Keratinocyte (primary cell): ENCODE results near the gene RAB4A. TPM values are rescaled to one million over a fixed set of nuclear protein-coding genes. Genes with fewer than 3 reads are reported as not detected.
A peak's percentile ranks its signal among the peaks of the same experiment; 100 is the strongest.

Experiments used
- DNase-seq: peaks from one replicate; pipeline ENCODE4 v3.0.0-alpha.2; 2011; ENCODE audit warnings: low read depth, missing footprints, low spot score
- FAIRE-seq: peaks from 2 replicates; lab custom pipeline; 2011; peaks lifted over from hg19 to GRCh38; lab: Jason Lieb, UNC
- H2AFZ ChIP-seq: 2 replicates; pipeline ENCODE4 v1.6.0; 2012; ENCODE audit warnings: low read length, control low read depth, inconsistent platforms; ENCODE audit not compliant: control insufficient read depth
- H3K27ac ChIP-seq: 2 replicates; pipeline ENCODE4 v1.5.1; 2011; ENCODE audit warnings: low read length; ENCODE audit not compliant: control insufficient read depth, insufficient read depth
- H3K27me3 ChIP-seq: 3 replicates; pipeline ENCODE4 v1.6.0; 2011; ENCODE audit warnings: low read length; ENCODE audit not compliant: control insufficient read depth, insufficient read depth; ENCODE audit errors: extremely low read depth
- H3K36me3 ChIP-seq, 2 experiments: 2 replicates in 1 of 2; 3 replicates in 1 of 2; pipeline ENCODE4 v1.5.1; 2011; ENCODE audit warnings: low read length in 2 of 2, mild to moderate bottlenecking in 1 of 2; ENCODE audit not compliant: control insufficient read depth in 2 of 2, insufficient read depth in 2 of 2; ENCODE audit errors: extremely low read depth in 1 of 2
- H3K4me1 ChIP-seq: 3 replicates; pipeline ENCODE4 v1.5.1; 2011; ENCODE audit warnings: low read length; ENCODE audit not compliant: control insufficient read depth, insufficient read depth; ENCODE audit errors: extremely low read depth
- H3K4me2 ChIP-seq: 3 replicates; pipeline ENCODE4 v1.6.0; 2011; ENCODE audit warnings: low read depth, low read length; ENCODE audit not compliant: control insufficient read depth, insufficient read depth; ENCODE audit errors: extremely low read depth
- H3K4me3 ChIP-seq, 3 experiments: fragments of 200-600 bp in 1 of 3; sonication (generic) in 1 of 3; 2 replicates in 2 of 3; 3 replicates in 1 of 3; pipeline ENCODE4 v1.5.1; 2011 to 2016; ENCODE audit warnings: low read length in 3 of 3, mild to moderate bottlenecking in 3 of 3, control low read depth in 2 of 3, inconsistent platforms in 1 of 3, low read depth in 1 of 3, mixed read lengths in 1 of 3, mixed run types in 1 of 3, moderate library complexity in 1 of 3; ENCODE audit not compliant: control insufficient read depth in 2 of 3, insufficient read depth in 2 of 3; ENCODE audit errors: extremely low read depth in 1 of 3
- H3K79me2 ChIP-seq: 2 replicates; pipeline ENCODE4 v1.6.0; 2012; ENCODE audit warnings: low read length; ENCODE audit not compliant: control insufficient read depth, insufficient read depth
- H3K9ac ChIP-seq: 3 replicates; pipeline ENCODE4 v1.6.0; 2011; ENCODE audit warnings: low read length; ENCODE audit not compliant: control insufficient read depth, insufficient read depth; ENCODE audit errors: extremely low read depth
- H3K9me1 ChIP-seq: 3 replicates; pipeline ENCODE4 v1.6.0; 2011; ENCODE audit warnings: low read length; ENCODE audit not compliant: control insufficient read depth, insufficient read depth; ENCODE audit errors: extremely low read depth
- H3K9me3 ChIP-seq: 2 replicates; pipeline ENCODE4 v1.5.1; 2012; ENCODE audit warnings: low read depth, low read length; ENCODE audit not compliant: control insufficient read depth
- H4K20me1 ChIP-seq: 3 replicates; pipeline ENCODE4 v1.6.0; 2011; ENCODE audit warnings: low read length; ENCODE audit not compliant: control insufficient read depth, insufficient read depth; ENCODE audit errors: extremely low read depth
- CTCF ChIP-seq, 3 experiments: IDR thresholded peaks in 1 of 3; conservative IDR thresholded peaks in 1 of 3; optimal IDR thresholded peaks in 1 of 3; 2 replicates in 2 of 3; 3 replicates in 1 of 3; pipeline versions ENCODE3 to v1.5.1; 2011; ENCODE audit warnings: low read length in 3 of 3, mild to moderate bottlenecking in 3 of 3, moderate library complexity in 2 of 3, control low read depth in 1 of 3, inconsistent platforms in 1 of 3; ENCODE audit not compliant: insufficient read depth in 2 of 3; ENCODE audit errors: extremely low read depth in 1 of 3
- EZH2 ChIP-seq: IDR thresholded peaks from one replicate; pipeline ENCODE4 v1.6.1; 2012; ENCODE audit warnings: inconsistent platforms, mild to moderate bottlenecking, low read length, moderate library complexity
- dilution Hi-C: fragments of 300-500 bp; cut with MboI; formaldehyde crosslinking; loops from one replicate; pipeline ENCODE4 v1.7.0; 2020; ENCODE audit warnings: low sequenced_read_pairs; ENCODE audit not compliant: extremely low pct_ligation_motif_present
- polyA plus RNA-seq, 5 experiments: library from polyadenylated mRNA; depleted of rRNA in 3 of 5; stranded (reverse) in 3 of 5; stranded (forward) in 1 of 5; unstranded in 1 of 5; fragments of >200 nt; gene quantifications; 1 replicate in 1 of 5; 2 replicates in 3 of 5; 3 replicates in 1 of 5; pipeline versions ENCODE4 v1.2.1 to v1.2.3, GENCODE V29; 2011 to 2012; ENCODE audit warnings: missing spikeins in 2 of 5, low read depth in 1 of 5, low replicate concordance in 1 of 5

Gene RAB4A
- polyA plus RNA-seq, 1 donor (not counting 4 experiments of a cell fraction or from before 2014, with no cell fraction given): 54.7 TPM

- dilution Hi-C loops: no loop called here
- Histone ChIP-seq H3K36me3 (no peaks in the 10 kb centered on the region), H2AFZ (no peak overlapping the region), H3K9me1 (no peaks in the 10 kb centered on the region), H3K4me2 (peak overlapping the region; percentile 76), H4K20me1 (no peaks in the 10 kb centered on the region), H3K4me1 (peaks cover 39% of the 10 kb centered on the region), H3K4me3 (no peak overlapping the region), H3K27me3 (no peaks in the 10 kb centered on the region), H3K9me3 (no peaks in the 10 kb centered on the region), H3K79me2 (no peaks in the 10 kb centered on the region), H3K27ac (peak overlapping the region; percentile 53), H3K9ac (no peak overlapping the region)
- FAIRE-seq (no peak), DNase-seq (no peak)
- TF ChIP-seq EZH2: no peak
- peak in 1 of 3 experiments; percentile 38 for TF ChIP-seq CTCF (optimal IDR thresholded peaks at IDR 0.05 in 1 of 3, IDR thresholded peaks at IDR 0.05 in 1 of 3, conservative IDR thresholded peaks at IDR 0.05 in 1 of 3; ENCODE audit: extremely low read depth in 1 of 3, insufficient read depth in 2 of 3, low read length in 3 of 3)
Measured at GRCh38 chr1:229231754-229232119, 39.2 kb upstream of the RAB4A start.

GRCh38 chr1:229234870-229235472 is 35.9 kb upstream of the RAB4A start:
- Histone ChIP-seq H3K36me3 (no peaks in the 10 kb centered on the region), H3K4me1 (peaks cover 36% of the 10 kb centered on the region), H3K9ac (no peak overlapping the region), H3K27me3 (no peaks in the 10 kb centered on the region), H3K27ac (no peak overlapping the region), H3K9me1 (no peaks in the 10 kb centered on the region), H2AFZ (no peak overlapping the region), H3K4me3 (no peak overlapping the region), H4K20me1 (no peaks in the 10 kb centered on the region), H3K9me3 (no peaks in the 10 kb centered on the region), H3K4me2 (no peak overlapping the region), H3K79me2 (no peaks in the 10 kb centered on the region)
- FAIRE-seq (no peak), DNase-seq (no peak)
- no peak for TF ChIP-seq EZH2
- TF ChIP-seq CTCF (optimal IDR thresholded peaks at IDR 0.05 in 1 of 3, IDR thresholded peaks at IDR 0.05 in 1 of 3, conservative IDR thresholded peaks at IDR 0.05 in 1 of 3; ENCODE audit: extremely low read depth in 1 of 3, insufficient read depth in 2 of 3, low read length in 3 of 3): no peak
- dilution Hi-C loops: no loop called here
